Activated T-helper 1 cell treated with anti-CD3 and anti-CD28 coated beads, Interleukin-12 subunit alpha, Interleukin-12 subunit beta, Interleukin-2, Interleukin-4 antibody, amounts not matched to agents 30 ng/mL and 10 ng/mL and 1 ng/mL, durations not matched to agents 14 hours and 24 hours and 36 hours (primary cell): ENCODE measurements around the gene TGIF2. TPM values are rescaled to one million over a fixed set of nuclear protein-coding genes. Genes with fewer than 3 reads are reported as not detected.
"Not testable (repeated sequence)": the region's sequence is repeated elsewhere in the genome, so short reads cannot be mapped to it uniquely, and the experiment has no call there.

ENCODE experiments used
- DNase-seq: peaks from one replicate; pipeline ENCODE4 v3.0.0; 2021; ENCODE audit warnings: low spot score
- H3K27ac Mint-ChIP-seq: one replicate; pipeline ENCODE4 v1.8.0; 2021; ENCODE audit warnings: mild to moderate bottlenecking, mixed read lengths
- H3K27me3 Mint-ChIP-seq: one replicate; pipeline ENCODE4 v1.8.0; 2022; ENCODE audit warnings: mild to moderate bottlenecking, moderate library complexity, mixed read lengths; ENCODE audit not compliant: insufficient read depth
- H3K36me3 Mint-ChIP-seq: one replicate; pipeline ENCODE4 v1.8.0; 2021; ENCODE audit warnings: low read depth, mixed read lengths
- H3K4me1 Mint-ChIP-seq: one replicate; pipeline ENCODE4 v1.8.0; 2021; ENCODE audit warnings: low read depth, mixed read lengths
- H3K4me3 Mint-ChIP-seq: one replicate; pipeline ENCODE4 v1.8.0; 2021; ENCODE audit warnings: mild to moderate bottlenecking, moderate library complexity, mixed read lengths
- H3K9me3 Mint-ChIP-seq: one replicate; pipeline ENCODE4 v1.8.0; 2021; ENCODE audit warnings: mixed read lengths
- intact Hi-C: fragments of 100-400 bp; cut with micrococcal nuclease; formaldehyde crosslinking; loops from one replicate; pipeline ENCODE4 v1.15.1; 2024
- total RNA-seq: library from RNA; stranded (reverse); gene quantifications from 2 replicates; pipeline ENCODE4 v1.2.3, GENCODE V29; 2022

The TGIF2 gene
- total RNA-seq, 1 donor from 2014 or later: 55.4 TPM

DNA sequence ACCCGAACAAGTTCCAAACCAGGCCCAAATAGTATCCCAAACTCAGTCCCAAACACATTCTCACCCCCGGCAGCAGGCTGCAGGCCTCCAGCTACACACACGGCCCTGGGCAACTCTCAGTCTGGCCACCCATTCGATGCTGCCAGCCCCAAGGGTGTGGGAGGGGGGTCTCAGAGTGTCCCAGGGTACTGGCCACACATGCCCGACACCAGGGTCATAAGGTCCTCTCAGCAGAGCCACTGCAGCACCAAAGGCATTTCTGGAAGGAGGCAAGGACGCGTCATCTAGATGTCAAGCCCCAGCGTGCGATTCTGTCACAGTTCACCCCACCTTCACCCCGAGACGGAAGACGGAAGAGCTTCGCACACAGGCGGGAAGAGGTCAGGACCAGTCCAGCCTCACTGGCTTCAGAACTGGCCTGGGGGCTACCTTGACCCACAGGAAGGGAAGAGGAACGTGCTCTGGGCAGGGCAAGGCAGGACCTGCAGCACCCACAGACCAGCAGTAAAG is 22.6 kb upstream of the TGIF2 start:
- H3K27ac Mint-ChIP-seq: no peak overlapping the region

DNA sequence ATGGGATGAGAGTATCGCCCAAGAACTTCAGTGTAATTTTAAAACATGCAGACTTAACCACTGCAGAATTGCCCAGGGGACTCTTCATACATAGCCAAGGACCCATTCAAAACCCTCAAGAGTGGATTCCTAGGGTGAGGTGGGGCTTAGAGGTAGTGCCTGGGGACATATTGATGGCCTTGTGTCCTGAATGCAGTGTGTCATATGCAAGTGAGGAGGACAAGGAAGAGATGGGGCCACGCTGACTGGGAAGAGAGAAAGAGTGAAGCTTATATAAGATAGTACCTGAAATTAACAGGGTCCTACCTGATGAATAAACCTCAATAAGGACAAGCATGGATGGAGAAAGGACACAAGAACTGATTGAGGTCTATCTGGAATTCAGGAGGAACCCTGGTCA is 18.1 kb upstream of the TGIF2 start:
- Mint-ChIP-seq H3K27ac (no peak overlapping the region), H3K4me3 (no peak overlapping the region), H3K36me3 (no peaks in the 10 kb centered on the region), H3K9me3 (no peaks in the 10 kb centered on the region), H3K4me1 (peaks cover 9% of the 10 kb centered on the region), H3K27me3 (no peaks in the 10 kb centered on the region)
- intact Hi-C loops: no loop called here
- DNase-seq: no peak

More for the DNA sequence above, 22.6 kb upstream of the TGIF2 start:
- no peak overlapping the region for H3K4me3 Mint-ChIP-seq
- H3K4me1 Mint-ChIP-seq: no peaks in the 10 kb centered on the region
- no peaks in the 10 kb centered on the region for H3K9me3 Mint-ChIP-seq
- no peaks in the 10 kb centered on the region for H3K36me3 Mint-ChIP-seq
- intact Hi-C loops: no loop called here
- H3K27me3 Mint-ChIP-seq: no peaks in the 10 kb centered on the region
- DNase-seq: no peak

DNA sequence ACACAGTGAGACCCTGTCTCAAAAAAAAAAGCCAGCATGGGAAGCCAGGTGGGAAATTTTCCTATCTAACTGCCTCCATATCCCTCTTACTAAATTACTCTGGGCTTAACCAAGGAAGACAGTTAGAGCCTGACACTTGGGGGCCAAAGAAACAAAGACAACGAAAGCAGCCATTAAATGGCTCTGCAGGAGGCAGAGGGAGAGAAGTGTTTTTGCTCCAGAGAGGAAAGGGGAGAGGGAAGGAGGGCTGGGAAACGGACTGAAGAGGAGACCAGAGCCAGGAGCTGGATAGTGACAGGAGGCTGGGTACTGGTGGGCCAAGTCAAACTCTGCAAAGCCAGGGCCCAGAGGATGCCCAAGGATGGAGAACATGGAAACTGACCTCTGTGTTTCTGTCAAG is 10.7 kb upstream of the TGIF2 start:
- no peak for DNase-seq
- peaks cover 9% of the 10 kb centered on the region for H3K9me3 Mint-ChIP-seq
- H3K27me3 Mint-ChIP-seq: no peaks in the 10 kb centered on the region
- no peaks in the 10 kb centered on the region for H3K36me3 Mint-ChIP-seq
- no peaks in the 10 kb centered on the region for H3K4me1 Mint-ChIP-seq
- H3K27ac Mint-ChIP-seq: no peak overlapping the region
- intact Hi-C loops: no loop called here
- no peak overlapping the region for H3K4me3 Mint-ChIP-seq

DNA sequence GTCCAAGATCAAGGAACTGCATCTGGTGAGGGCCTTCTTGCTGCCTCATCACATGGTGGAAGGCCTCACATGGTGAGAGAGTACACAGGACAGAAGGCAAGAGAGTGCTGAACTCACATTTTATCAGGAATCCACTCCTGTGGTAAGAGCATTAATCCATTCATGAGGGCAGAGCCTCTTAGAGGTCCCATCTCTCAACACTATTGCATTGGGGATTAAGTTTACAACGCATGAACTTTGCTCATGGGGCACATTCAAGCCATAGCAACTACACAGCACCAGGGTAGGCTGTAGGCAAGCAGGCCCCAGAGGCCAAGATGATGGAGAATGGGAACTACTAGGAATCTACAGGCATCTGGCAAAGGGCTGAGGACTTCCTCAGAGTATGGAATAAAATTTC is 10.0 kb upstream of the TGIF2 start:
- Mint-ChIP-seq H3K36me3 (no peaks in the 10 kb centered on the region), H3K27ac (no peak overlapping the region), H3K4me1 (no peaks in the 10 kb centered on the region), H3K4me3 (no peak overlapping the region), H3K9me3 (peaks cover 9% of the 10 kb centered on the region), H3K27me3 (no peaks in the 10 kb centered on the region)
- no peak for DNase-seq
- intact Hi-C loops: no loop called here

DNA sequence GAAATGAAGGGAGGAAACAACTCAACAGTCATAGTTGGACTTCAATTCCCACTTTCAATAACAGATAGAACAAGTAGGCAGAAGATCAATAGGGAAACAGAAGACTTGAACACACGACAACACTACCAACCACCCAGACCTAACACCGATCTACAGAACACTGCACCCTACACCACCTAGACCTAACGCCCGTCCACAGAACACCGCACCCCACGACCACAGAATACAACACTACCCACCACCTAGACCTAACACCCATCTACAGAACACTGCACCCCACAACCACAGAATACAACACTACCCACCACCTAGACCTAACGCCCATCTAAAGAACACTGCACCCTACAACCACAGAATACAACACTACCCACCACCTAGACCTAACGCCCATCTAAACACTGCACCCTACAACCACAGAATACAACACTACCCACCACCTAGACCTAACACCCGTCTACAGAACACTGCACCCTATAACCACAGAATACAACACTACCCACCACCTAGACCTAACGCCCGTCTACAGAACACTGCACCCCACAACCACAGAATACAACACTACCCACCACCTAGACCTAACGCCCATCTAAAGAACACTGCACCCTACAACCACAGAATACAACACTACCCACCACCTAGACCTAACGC is 9.2 kb upstream of the TGIF2 start:
- DNase-seq, H3K4me1 Mint-ChIP-seq, H3K4me3 Mint-ChIP-seq, H3K36me3 Mint-ChIP-seq, intact Hi-C loops, H3K27me3 Mint-ChIP-seq, H3K9me3 Mint-ChIP-seq: not testable (repeated sequence)
- peak overlapping the region; percentile 10 for H3K27ac Mint-ChIP-seq

DNA sequence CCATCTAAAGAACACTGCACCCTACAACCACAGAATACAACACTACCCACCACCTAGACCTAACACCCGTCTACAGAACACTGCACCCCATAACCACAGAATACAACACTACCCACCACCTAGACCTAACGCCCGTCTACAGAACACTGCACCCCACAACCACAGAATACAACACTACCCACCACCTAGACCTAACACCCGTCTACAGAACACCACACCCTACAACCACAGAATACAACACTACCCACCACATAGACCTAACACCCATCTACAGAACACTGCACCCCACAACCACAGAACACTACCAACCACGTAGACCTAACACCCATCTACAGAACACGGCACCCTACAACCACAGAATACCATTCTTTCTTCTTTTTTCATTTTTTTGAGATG is 8.7 kb upstream of the TGIF2 start:
- H3K27me3 Mint-ChIP-seq, H3K4me3 Mint-ChIP-seq, H3K36me3 Mint-ChIP-seq, intact Hi-C loops, H3K4me1 Mint-ChIP-seq, H3K9me3 Mint-ChIP-seq, DNase-seq: not testable (repeated sequence)
- H3K27ac Mint-ChIP-seq: peak overlapping the region; percentile 2

DNA sequence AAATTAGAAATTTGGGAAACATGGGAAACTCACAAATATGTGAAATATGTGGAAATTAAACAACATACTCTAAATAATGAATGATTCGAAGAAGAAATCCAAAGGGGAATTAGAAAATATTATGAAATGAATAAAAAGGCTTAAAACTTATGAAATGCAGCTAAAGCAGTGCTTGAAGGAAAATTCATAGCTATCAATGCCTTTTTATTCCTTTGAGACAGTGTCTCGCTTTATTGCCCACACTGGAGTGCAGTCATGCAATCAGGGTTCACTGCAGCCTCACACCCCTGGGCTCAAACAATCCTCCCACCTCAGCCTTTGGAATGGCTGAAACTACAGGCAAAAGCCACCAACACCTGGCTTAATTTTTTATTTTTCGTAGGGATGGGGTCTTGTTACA is 7.9 kb upstream of the TGIF2 start:
- H3K9me3 Mint-ChIP-seq: peaks cover 9% of the 10 kb centered on the region
- intact Hi-C loops: no loop called here
- DNase-seq: no peak
- no peaks in the 10 kb centered on the region for H3K4me1 Mint-ChIP-seq
- no peak overlapping the region for H3K4me3 Mint-ChIP-seq
- no peaks in the 10 kb centered on the region for H3K27me3 Mint-ChIP-seq
- no peaks in the 10 kb centered on the region for H3K36me3 Mint-ChIP-seq
- H3K27ac Mint-ChIP-seq: no peak overlapping the region

DNA sequence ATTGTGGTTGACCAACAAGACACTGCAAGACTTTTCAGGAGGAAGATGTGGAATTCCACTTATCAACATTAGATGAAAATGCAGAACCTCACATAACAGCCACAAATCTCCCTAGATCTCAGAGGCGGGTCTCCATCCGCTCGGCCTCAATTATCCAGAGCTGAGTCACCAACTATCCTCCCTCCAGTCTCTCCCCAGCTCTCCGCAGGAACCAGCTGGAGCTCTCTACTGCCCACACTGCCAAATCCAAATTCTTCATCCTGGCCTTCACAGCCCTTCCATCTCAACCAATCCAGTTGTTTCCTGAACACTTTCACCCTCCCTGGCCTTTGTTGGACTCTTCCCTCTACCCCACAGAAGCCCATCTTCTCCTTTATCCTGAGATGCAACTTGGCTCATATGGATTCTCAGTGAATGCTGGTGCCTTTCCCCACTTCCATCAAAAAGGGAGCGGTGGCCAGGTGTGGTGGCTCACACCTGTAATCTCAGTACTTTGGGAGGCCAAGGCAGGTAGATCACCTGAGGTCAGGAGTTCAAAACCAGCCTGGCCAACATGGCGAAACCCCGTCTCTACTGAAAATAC is 3.5 kb upstream of the TGIF2 start:
- no peak for DNase-seq
- Mint-ChIP-seq H3K27me3 (peaks cover 3% of the 10 kb centered on the region), H3K27ac (no peak overlapping the region), H3K9me3 (peaks cover under 1% of the 10 kb centered on the region), H3K36me3 (peaks cover 4% of the 10 kb centered on the region), H3K4me3 (no peak overlapping the region), H3K4me1 (peaks cover 19% of the 10 kb centered on the region)
- intact Hi-C loops: no loop called here

DNA sequence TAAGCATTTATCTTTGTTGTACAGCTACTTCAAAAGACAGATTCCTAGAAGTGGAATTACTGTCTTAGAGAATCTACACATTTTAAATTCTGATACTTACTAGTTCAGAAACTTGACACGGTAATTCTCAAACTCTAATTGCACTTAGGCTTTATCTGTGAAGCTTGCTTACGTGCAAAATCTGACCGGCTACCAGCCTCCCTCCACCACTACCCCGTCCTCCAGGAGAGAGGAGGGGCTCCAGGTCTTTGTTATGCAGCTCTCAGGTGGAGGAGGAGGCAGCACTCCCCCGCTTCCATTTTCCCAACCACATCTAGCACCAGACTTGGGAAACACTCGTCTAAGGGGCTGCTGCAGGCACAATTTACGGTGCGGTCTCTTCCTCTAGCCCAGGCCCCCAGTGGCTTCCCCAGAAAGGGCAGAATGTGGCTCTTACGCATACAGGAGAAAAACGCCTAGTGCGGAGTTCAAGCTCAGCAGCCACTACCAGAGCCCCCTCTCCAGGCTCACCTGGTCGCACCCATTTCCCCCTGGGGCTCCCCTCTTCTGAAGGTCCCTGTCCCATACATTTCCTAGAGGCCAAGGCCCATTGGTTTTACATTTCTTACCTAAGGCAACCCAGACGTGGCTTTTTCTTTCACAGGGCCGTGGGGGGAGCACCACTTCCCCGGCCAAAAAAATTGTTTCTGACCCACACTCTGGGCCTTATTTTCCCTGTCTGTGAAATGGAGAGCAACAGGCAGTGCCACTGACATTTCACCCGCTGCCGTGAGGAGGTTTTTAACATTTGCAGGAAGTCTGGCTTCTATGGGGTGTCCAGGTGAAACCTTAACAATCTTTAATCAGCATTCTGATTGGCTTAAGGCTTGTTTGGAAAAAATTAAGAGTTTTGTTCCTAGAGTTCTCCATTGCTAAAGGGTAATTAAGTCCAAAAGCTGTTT is 1.6 kb upstream of the TGIF2 start:
- Mint-ChIP-seq H3K27me3 (peaks cover 3% of the 10 kb centered on the region), H3K36me3 (peaks cover 16% of the 10 kb centered on the region), H3K27ac (peak overlapping the region; percentile 97), H3K4me3 (peak overlapping the region; percentile 89), H3K9me3 (no peaks in the 10 kb centered on the region), H3K4me1 (peaks cover 37% of the 10 kb centered on the region)
- intact Hi-C loops: loop anchor here (1.0 to 2.0 kb wide), 3 partner anchors 33 to 175 kb away; partner anchors contain the start of genes NDRG3 and RAB5IF
- DNase-seq: no peak

DNA sequence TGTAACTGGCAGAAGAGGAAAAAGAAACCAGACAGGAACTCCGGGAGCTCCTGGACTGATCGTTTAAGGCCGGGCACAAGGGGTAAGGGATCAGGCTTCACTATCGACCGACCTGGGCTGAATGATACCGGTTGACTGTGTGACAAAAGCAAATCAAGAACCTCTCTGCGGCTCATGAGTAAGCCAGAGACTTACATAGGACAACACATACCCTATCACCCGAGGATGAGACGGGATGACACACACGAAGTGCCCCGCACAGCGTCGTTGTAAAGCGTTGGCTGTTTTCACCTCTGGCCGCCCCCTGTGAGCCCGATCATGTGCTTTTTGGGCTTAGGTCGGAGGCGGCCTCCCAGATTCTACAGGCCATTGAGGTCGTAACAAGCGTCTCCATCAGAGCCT is 695 bp upstream of the TGIF2 start:
- DNase-seq: peak; percentile 51
- Mint-ChIP-seq H3K4me1 (peaks cover 37% of the 10 kb centered on the region), H3K4me3 (peak overlapping the region; percentile 89), H3K27me3 (peaks cover 3% of the 10 kb centered on the region), H3K27ac (peak overlapping the region; percentile 97), H3K36me3 (peaks cover 16% of the 10 kb centered on the region), H3K9me3 (no peaks in the 10 kb centered on the region)
- intact Hi-C loops: loop anchor here (1.0 to 2.0 kb wide), 7 partner anchors 16 to 202 kb away; partner anchors contain the start of genes NDRG3 and RAB5IF

DNA sequence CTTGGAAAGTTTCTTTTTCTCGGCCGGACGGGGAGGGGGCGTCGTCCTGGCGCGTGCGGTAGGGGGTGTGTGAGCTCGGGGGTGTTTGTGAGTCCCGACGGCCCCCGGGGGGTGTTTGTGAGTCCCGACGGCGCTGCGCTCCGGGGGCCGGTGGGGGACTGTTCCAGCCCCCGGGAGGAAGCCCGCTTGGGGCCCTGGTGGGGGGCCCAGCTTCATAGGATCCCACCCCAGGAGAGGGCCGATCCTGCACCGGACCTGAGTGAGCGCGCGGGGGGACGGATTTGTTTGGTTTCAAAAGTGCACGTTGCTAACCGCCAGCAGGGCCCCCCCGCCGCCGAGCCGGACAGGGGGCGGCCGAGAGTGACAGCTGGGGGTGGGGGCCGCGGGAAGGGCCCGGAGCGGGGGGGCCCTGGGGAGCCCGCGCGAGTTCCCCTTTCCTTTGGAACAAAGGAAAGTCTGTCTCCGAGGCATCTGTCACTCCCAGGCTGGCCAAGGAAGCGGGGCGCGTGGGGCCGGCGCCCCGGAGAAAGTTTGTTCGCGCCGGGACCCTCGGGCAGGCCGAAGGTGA is 485 bp downstream of the TGIF2 start:
- H3K27ac Mint-ChIP-seq: peak overlapping the region; percentile 58
- DNase-seq: no peak
- peaks cover 37% of the 10 kb centered on the region for H3K4me1 Mint-ChIP-seq
- intact Hi-C loops: loop anchor here (1.0 to 2.0 kb wide), 5 partner anchors 18 to 200 kb away; partner anchors contain the start of gene NDRG3
- H3K27me3 Mint-ChIP-seq: peaks cover 3% of the 10 kb centered on the region
- H3K9me3 Mint-ChIP-seq: no peaks in the 10 kb centered on the region
- H3K36me3 Mint-ChIP-seq: peaks cover 20% of the 10 kb centered on the region
- peak overlapping the region; percentile 96 for H3K4me3 Mint-ChIP-seq

DNA sequence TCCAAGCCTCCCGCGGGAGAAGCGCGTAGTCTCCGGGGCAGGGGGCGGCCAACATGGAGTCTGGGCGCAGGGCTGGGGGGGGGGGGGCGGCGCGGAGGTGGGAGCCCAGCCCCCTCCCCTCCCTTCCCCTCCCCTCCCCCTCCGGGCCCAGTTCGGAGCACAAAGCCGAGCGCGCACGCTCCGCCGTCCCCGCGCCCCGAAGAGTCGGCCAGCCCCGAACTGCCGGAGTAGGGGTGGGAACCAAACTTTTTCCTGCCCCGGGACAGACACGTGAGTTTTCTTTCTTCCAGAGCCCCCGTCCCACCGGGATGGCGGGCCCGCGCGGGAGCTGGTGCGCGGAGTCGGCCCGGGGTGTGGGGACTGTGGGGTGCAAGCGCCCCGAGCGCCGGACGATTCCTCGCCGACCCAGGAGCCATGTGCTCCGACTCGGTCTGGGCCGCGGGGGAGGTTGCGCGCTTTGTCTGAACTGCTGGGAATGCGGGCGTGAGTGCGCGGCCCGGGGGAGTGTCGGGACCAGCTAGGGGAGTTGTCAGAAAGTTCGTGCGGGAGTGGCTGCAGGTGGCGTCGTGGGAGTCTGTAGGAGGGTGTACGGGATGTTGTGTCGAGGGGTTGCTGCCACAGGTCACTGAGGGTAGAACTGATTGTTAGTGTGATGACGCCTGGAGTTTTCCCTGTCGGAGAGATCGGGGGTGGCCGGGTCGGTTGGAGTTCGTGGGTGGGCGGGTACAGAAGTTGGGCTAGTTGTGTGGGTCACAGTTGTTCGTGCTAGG is 1.2 kb downstream of the TGIF2 start:
- peak; percentile 32 for DNase-seq
- Mint-ChIP-seq H3K27me3 (peaks cover 3% of the 10 kb centered on the region), H3K36me3 (peaks cover 24% of the 10 kb centered on the region), H3K4me1 (peaks cover 37% of the 10 kb centered on the region), H3K9me3 (no peaks in the 10 kb centered on the region), H3K4me3 (peak overlapping the region; percentile 96), H3K27ac (peak overlapping the region; percentile 96)
- intact Hi-C loops: no loop called here
